ENCODE measurements around the gene FAM169A. TPM values are rescaled to one million over a fixed set of nuclear protein-coding genes. Genes with fewer than 3 reads are reported as not detected.

The FAM169A gene
- total and polyA plus RNA-seq, 2 experiments from 2014 or later = 16.9 to 97.7 TPM

DNA sequence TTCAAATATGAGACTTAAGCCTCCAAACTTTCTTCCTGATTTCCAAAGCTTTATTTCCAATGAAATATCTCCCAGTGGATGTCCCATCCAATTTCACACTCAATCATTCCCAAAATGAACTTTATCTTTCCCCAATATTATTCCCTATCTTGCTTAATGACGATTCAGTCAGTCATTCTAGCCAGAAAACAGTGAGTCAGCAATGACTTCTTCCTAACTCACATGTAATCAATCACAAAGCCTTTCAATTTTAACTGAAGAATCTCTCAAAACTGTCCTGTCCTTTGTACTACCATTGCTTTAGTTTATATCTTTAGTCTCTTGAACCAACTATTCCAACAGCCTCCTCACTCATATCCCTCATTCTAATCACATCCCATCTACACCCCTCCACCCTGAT is 64.2 kb downstream of the FAM169A start:
- TF ChIP-seq ZNF462 (CRISPR knock-in tag; IDR thresholded peaks at IDR 0.05) (no peak), POLR2AphosphoS5 (IDR thresholded peaks at IDR 0.05; ENCODE audit: low read depth) (no peak), EZH2phosphoT487 (IDR thresholded peaks at IDR 0.05; ENCODE audit: unreplicated experiment) (no peak), CTCF (conservative IDR thresholded peaks at IDR 0.05; ENCODE audit: low read depth in 2 of 2) (no peak), EZH2 (IDR thresholded peaks at IDR 0.05; ENCODE audit: low read depth, unreplicated experiment) (no peak), ZNF114 (CRISPR knock-in tag; IDR thresholded peaks at IDR 0.05) (no peak), ZNF331 (CRISPR knock-in tag; IDR thresholded peaks at IDR 0.05; ENCODE audit: low read depth) (no peak), NANOG (IDR thresholded peaks at IDR 0.05; ENCODE audit: borderline replicate concordance) (no peak), JUNB (IDR thresholded peaks at IDR 0.05; ENCODE audit: unreplicated experiment) (no peak), CREB1 (CRISPR knock-in tag; IDR thresholded peaks at IDR 0.05; ENCODE audit: low read depth) (no peak), STAT1 (IDR thresholded peaks at IDR 0.05; ENCODE audit: unreplicated experiment) (no peak)
- TF ChIP-seq, protein P1, sequence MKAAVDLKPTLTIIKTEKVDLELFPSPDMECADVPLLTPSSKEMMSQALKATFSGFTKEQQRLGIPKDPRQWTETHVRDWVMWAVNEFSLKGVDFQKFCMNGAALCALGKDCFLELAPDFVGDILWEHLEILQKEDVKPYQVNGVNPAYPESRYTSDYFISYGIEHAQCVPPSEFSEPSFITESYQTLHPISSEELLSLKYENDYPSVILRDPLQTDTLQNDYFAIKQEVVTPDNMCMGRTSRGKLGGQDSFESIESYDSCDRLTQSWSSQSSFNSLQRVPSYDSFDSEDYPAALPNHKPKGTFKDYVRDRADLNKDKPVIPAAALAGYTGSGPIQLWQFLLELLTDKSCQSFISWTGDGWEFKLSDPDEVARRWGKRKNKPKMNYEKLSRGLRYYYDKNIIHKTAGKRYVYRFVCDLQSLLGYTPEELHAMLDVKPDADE (IDR thresholded peaks at IDR 0.05) = no peak
- TF ChIP-seq, protein P2, sequence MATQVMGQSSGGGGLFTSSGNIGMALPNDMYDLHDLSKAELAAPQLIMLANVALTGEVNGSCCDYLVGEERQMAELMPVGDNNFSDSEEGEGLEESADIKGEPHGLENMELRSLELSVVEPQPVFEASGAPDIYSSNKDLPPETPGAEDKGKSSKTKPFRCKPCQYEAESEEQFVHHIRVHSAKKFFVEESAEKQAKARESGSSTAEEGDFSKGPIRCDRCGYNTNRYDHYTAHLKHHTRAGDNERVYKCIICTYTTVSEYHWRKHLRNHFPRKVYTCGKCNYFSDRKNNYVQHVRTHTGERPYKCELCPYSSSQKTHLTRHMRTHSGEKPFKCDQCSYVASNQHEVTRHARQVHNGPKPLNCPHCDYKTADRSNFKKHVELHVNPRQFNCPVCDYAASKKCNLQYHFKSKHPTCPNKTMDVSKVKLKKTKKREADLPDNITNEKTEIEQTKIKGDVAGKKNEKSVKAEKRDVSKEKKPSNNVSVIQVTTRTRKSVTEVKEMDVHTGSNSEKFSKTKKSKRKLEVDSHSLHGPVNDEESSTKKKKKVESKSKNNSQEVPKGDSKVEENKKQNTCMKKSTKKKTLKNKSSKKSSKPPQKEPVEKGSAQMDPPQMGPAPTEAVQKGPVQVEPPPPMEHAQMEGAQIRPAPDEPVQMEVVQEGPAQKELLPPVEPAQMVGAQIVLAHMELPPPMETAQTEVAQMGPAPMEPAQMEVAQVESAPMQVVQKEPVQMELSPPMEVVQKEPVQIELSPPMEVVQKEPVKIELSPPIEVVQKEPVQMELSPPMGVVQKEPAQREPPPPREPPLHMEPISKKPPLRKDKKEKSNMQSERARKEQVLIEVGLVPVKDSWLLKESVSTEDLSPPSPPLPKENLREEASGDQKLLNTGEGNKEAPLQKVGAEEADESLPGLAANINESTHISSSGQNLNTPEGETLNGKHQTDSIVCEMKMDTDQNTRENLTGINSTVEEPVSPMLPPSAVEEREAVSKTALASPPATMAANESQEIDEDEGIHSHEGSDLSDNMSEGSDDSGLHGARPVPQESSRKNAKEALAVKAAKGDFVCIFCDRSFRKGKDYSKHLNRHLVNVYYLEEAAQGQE (IDR thresholded peaks at IDR 0.05; ENCODE audit: unreplicated experiment) = no peak
- Histone ChIP-seq H3F3A (replicated peaks; ENCODE audit: low read depth) (peaks cover 10% of the 10 kb centered on the region), H4K20me1 (replicated peaks; ENCODE audit: insufficient read depth) (peaks cover 3% of the 10 kb centered on the region; the same call in 1 of the 2 replicates), H3K27me3 (ENCODE audit: insufficient read depth) (no peaks in the 10 kb centered on the region), H3K4me1 (ENCODE audit: insufficient read depth) (no peaks in the 10 kb centered on the region), H3K79me2 (replicated peaks; ENCODE audit: insufficient read depth) (peaks cover 47% of the 10 kb centered on the region), H3K4me2 (no peak overlapping the region), H3K4me3 (no peak overlapping the region), H2AFZ (no peak overlapping the region), H3K9me2 (ENCODE audit: insufficient read depth) (no peaks in the 10 kb centered on the region), H3K36me3 (ENCODE audit: insufficient read depth) (peaks cover 41% of the 10 kb centered on the region), H3K27ac (ENCODE audit: low read depth) (peak overlapping the region; percentile 35)
- no peak overlapping the region for H3K4me3 Mint-ChIP-seq
- no peaks in the 10 kb centered on the region for H3K27me3 Mint-ChIP-seq (ENCODE audit: insufficient read depth, low read depth, poor library complexity)
- H3K4me1 Mint-ChIP-seq = peaks cover 7% of the 10 kb centered on the region; the same call in 2 of the 3 replicates
- ATAC-seq = no peak
- H3K27ac Mint-ChIP-seq = peak overlapping the region; percentile 79
- no peak for DNase-seq (ENCODE audit: low spot score)
- no peaks in the 10 kb centered on the region; the same call in 2 of the 3 replicates for H3K9me3 Mint-ChIP-seq
- peaks cover 58% of the 10 kb centered on the region for H3K36me3 Mint-ChIP-seq (ENCODE audit: low read depth)

Measured in GM23338 (cell line).